Measurements from ENCODE around the gene BPIFA2. TPM values are rescaled to one million over a fixed set of nuclear protein-coding genes. Genes with fewer than 3 reads are reported as not detected.

The BPIFA2 gene
- total RNA-seq, 1 donor from 2014 or later: not detected

GRCh38 chr20:33191955-33192354, 24.0 kb downstream of the BPIFA2 start:
- Mint-ChIP-seq H3K4me3 (ENCODE audit: unreplicated experiment) (no peak overlapping the region), H3K27me3 (ENCODE audit: unreplicated experiment) (peaks cover 5% of the 10 kb centered on the region), H3K27ac (ENCODE audit: unreplicated experiment) (no peak overlapping the region), H3K9me3 (ENCODE audit: unreplicated experiment) (no peaks in the 10 kb centered on the region), H3K4me1 (ENCODE audit: low read depth, unreplicated experiment) (no peaks in the 10 kb centered on the region), H3K36me3 (ENCODE audit: unreplicated experiment) (no peaks in the 10 kb centered on the region)
- no peak for DNase-seq
- no peak for TF ChIP-seq CTCF (IDR thresholded peaks at IDR 0.05; ENCODE audit: partially characterized antibody, unreplicated experiment)

- Mint-ChIP-seq H3K27ac (ENCODE audit: unreplicated experiment) (no peak overlapping the region), H3K36me3 (ENCODE audit: unreplicated experiment) (no peaks in the 10 kb centered on the region), H3K27me3 (ENCODE audit: unreplicated experiment) (peaks cover 4% of the 10 kb centered on the region), H3K9me3 (ENCODE audit: unreplicated experiment) (no peaks in the 10 kb centered on the region), H3K4me1 (ENCODE audit: low read depth, unreplicated experiment) (no peaks in the 10 kb centered on the region), H3K4me3 (ENCODE audit: unreplicated experiment) (no peak overlapping the region)
- no peak for DNase-seq
- no peak for TF ChIP-seq CTCF (IDR thresholded peaks at IDR 0.05; ENCODE audit: partially characterized antibody, unreplicated experiment)
Observed at GRCh38 chr20:33192912-33193501, 25.0 kb downstream of the BPIFA2 start.

GRCh38 chr20:33199026-33199425, 31.1 kb downstream of the BPIFA2 start:
- Mint-ChIP-seq H3K36me3 (ENCODE audit: unreplicated experiment) (peaks cover 5% of the 10 kb centered on the region), H3K9me3 (ENCODE audit: unreplicated experiment) (peaks cover 3% of the 10 kb centered on the region), H3K4me1 (ENCODE audit: low read depth, unreplicated experiment) (peaks cover 6% of the 10 kb centered on the region), H3K4me3 (ENCODE audit: unreplicated experiment) (no peak overlapping the region), H3K27ac (ENCODE audit: unreplicated experiment) (no peak overlapping the region), H3K27me3 (ENCODE audit: unreplicated experiment) (peaks cover 10% of the 10 kb centered on the region)
- no peak for DNase-seq
- TF ChIP-seq CTCF (IDR thresholded peaks at IDR 0.05; ENCODE audit: partially characterized antibody, unreplicated experiment): no peak

GRCh38 chr20:33202451-33202850, 34.5 kb downstream of the BPIFA2 start:
- DNase-seq: no peak
- Mint-ChIP-seq H3K27ac (ENCODE audit: unreplicated experiment) (no peak overlapping the region), H3K4me1 (ENCODE audit: low read depth, unreplicated experiment) (peaks cover 6% of the 10 kb centered on the region), H3K4me3 (ENCODE audit: unreplicated experiment) (no peak overlapping the region), H3K9me3 (ENCODE audit: unreplicated experiment) (peaks cover 3% of the 10 kb centered on the region), H3K27me3 (ENCODE audit: unreplicated experiment) (peaks cover 10% of the 10 kb centered on the region), H3K36me3 (ENCODE audit: unreplicated experiment) (peaks cover 5% of the 10 kb centered on the region)
- TF ChIP-seq CTCF (IDR thresholded peaks at IDR 0.05; ENCODE audit: partially characterized antibody, unreplicated experiment): no peak

- Mint-ChIP-seq H3K4me1 (ENCODE audit: low read depth, unreplicated experiment) (peaks cover 6% of the 10 kb centered on the region), H3K27me3 (ENCODE audit: unreplicated experiment) (peaks cover 12% of the 10 kb centered on the region), H3K27ac (ENCODE audit: unreplicated experiment) (no peak overlapping the region), H3K4me3 (ENCODE audit: unreplicated experiment) (no peak overlapping the region), H3K36me3 (ENCODE audit: unreplicated experiment) (peaks cover 2% of the 10 kb centered on the region), H3K9me3 (ENCODE audit: unreplicated experiment) (peaks cover 3% of the 10 kb centered on the region)
- no peak for DNase-seq
- TF ChIP-seq CTCF (IDR thresholded peaks at IDR 0.05; ENCODE audit: partially characterized antibody, unreplicated experiment): no peak
Observed at GRCh38 chr20:33203444-33203843, 35.5 kb downstream of the BPIFA2 start.

All from glutamatergic neuron (in vitro differentiated cells).